B cell (primary cell): ENCODE results near the gene SUPV3L1.

Experiments used
- CTCF ChIP-seq: fragments of 200-600 bp; IDR thresholded peaks from one replicate; pipeline ENCODE4 v1.8.0; 2022; ENCODE audit warnings: antibody characterized with exemption, mild to moderate bottlenecking
- EZH2 ChIP-seq: IDR thresholded peaks from 2 replicates; pipeline ENCODE4 v1.6.1; 2012; ENCODE audit warnings: borderline replicate concordance, low read depth, mild to moderate bottlenecking, moderate library complexity, low read length; ENCODE audit not compliant: insufficient read depth, poor library complexity, severe bottlenecking

- TF ChIP-seq CTCF (no peak), EZH2 (no peak)
These were observed 49.8 kb upstream of the SUPV3L1 start for GRCh38 chr10:69130251-69130650.
